Activated CD8-positive, alpha-beta memory T cell treated with anti-CD3 and anti-CD28 coated beads for 36 hours (primary cell): ENCODE measurements around the gene ERC1. TPM values are rescaled to one million over a fixed set of nuclear protein-coding genes. Genes with fewer than 3 reads are reported as not detected.
"Not testable (repeated sequence)": the region's sequence is repeated elsewhere in the genome, so short reads cannot be mapped to it uniquely, and the experiment has no call there.

Source experiments
- CTCF ChIA-PET: fragments of 350-600 bp; sonication (Branson Sonifier 250); formaldehyde crosslinking; loops from one replicate; lab custom pipeline; 2021; ENCODE audit warnings: antibody characterized with exemption; lab: Charles Lee
- POLR2A ChIA-PET: fragments of 350-600 bp; sonication (Branson Sonifier 250); formaldehyde crosslinking; loops from one replicate; lab custom pipeline; 2021; ENCODE audit warnings: antibody characterized with exemption; lab: Charles Lee
- total RNA-seq, 2 experiments: library from RNA; stranded (reverse); gene quantifications; one replicate each; pipeline ENCODE4 v1.2.3, GENCODE V29; 2021

ERC1 gene
- total RNA-seq, 2 experiments from 2014 or later: 24.2 to 25.8 TPM

DNA sequence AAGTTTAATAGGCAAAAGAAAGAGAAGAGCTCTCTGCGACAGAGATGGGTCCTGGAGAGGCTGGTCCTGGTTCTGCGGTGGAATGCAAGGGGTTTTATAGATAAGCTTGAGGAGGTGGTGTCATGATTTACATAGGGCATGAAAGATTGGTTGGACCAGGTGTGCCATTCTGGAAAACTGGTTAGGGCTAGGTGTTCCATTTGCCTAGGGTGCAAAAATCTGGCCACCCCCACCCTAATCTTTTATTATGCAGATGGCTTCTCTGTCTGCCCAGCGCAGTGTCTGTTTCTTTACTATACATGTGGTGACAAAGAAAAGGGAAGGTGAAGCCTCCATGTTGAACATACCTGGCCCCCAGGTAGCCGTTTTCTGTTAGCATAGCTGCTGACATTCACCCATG, 65.4 kb downstream of the ERC1 start:
- CTCF ChIA-PET: no interaction called here
- POLR2A ChIA-PET: interaction anchor here (0.7 kb wide), 1 partner anchor 15 kb away, joined by 3 read pairs; no protein-coding TSS in a partner anchor

GRCh38 chr12:1058423-1058822, 67.4 kb downstream of the ERC1 start:
- CTCF ChIA-PET: interaction anchor here (0.7 kb wide), 1 partner anchor 33 kb away, joined by 3 read pairs; no protein-coding TSS in a partner anchor

GRCh38 chr12:1059162-1059561, 68.1 kb downstream of the ERC1 start:
- ChIA-PET POLR2A (no interaction called here), CTCF (no interaction called here)

More at GRCh38 chr12:1058423-1058822, 67.4 kb downstream of the ERC1 start:
- POLR2A ChIA-PET: no interaction called here

- ChIA-PET POLR2A (no interaction called here), CTCF (no interaction called here)
Observed at GRCh38 chr12:1063852-1064251, 72.8 kb downstream of the ERC1 start.

DNA sequence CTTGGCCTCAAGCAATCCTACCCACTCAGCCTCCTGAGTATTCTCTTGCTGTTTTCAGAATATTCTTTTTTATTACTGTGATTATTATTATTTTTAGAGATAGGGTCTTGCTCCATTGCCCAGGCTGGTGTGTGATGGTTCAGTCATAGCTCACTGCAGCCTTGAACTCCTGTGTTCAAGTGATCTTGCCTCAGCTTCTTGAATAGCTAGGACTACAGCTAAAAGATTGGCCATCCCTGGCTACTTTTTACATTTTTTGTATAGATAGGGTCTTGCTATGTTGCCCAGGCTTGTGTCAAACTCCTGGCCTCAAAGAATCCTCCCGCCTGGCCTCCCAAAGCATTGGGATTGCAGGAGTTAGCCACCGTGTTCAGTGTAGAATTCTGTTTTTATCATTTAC, 73.3 kb downstream of the ERC1 start:
- POLR2A ChIA-PET: no interaction called here

GRCh38 chr12:1065629-1066028, 74.6 kb downstream of the ERC1 start:
- POLR2A ChIA-PET: no interaction called here
- CTCF ChIA-PET: interaction anchor here (0.7 kb wide), 1 partner anchor 546 kb away, joined by 3 read pairs; no protein-coding TSS in a partner anchor

More for the DNA sequence above, 73.3 kb downstream of the ERC1 start:
- CTCF ChIA-PET: no interaction called here

DNA sequence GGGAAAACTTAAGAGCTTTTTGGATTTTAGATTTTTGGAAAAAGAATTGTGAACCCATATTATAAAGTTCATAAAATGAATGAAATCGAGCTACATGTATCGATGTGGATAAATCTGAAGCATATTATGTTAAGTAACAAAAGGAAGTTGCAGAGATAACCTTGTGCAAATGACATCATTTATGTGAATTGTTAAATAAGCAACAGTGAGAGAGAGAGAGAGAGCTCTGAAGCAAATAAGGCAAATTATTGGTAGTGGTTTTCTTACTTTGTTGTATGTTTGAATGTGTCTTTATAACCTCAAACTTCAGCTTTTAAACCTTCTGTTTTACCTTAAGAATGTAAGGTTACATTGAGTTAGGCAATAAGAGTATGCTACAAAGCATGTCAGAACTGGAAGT, 78.8 kb downstream of the ERC1 start:
- CTCF ChIA-PET: no interaction called here
- POLR2A ChIA-PET: no interaction called here

DNA sequence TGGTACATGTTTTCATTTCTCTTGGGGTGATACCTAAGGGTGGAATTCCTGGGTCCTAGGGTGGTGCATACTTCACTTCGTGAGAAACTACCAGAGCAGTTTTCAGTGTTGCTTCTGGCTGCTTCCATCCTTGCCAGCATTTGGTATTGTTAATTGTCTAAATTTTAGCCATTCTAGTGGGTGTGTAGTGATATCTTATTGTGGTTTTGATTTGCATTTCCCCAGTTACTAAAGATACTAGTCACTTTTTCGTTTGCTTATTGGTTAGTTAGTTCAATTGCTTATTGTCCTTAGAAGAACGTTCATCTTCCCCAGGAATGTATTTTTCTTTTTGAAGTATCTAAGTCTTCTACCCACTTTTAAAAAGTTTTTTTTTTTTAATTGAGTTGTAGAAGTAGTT, 80.2 kb downstream of the ERC1 start:
- POLR2A ChIA-PET: no interaction called here

GRCh38 chr12:1073652-1074051, 82.6 kb downstream of the ERC1 start:
- CTCF ChIA-PET: interaction anchor here (1.0 kb wide), 1 partner anchor 44 kb away, joined by 3 read pairs; no protein-coding TSS in a partner anchor
- POLR2A ChIA-PET: no interaction called here

More for the DNA sequence above, 80.2 kb downstream of the ERC1 start:
- CTCF ChIA-PET: no interaction called here

- CTCF ChIA-PET: interaction anchor here (0.9 kb wide), 1 partner anchor 625 kb away, joined by 5 read pairs; no protein-coding TSS in a partner anchor
- POLR2A ChIA-PET: no interaction called here
Observed at GRCh38 chr12:1077036-1077803, 86.2 kb downstream of the ERC1 start.

DNA sequence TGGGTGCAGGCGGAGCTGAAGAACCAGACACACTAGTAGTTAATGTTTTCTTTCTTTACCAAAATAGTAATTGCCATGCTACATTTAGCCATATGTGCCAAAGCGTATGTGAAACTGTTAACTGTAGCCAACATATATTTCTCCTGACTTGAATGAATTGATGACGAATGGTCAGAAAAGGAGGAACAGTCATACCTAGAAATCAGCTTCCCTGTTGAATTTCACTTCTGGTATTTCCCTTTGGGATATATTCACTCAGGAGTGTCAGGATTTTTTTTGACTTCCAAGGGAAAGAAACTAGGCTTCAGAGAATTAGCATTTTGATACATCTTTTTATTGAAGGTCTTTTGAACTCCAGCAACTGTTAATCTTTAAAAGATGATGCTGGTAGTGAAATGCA, 87.0 kb downstream of the ERC1 start:
- CTCF ChIA-PET: interaction anchor here (0.9 kb wide), 1 partner anchor 625 kb away, joined by 5 read pairs; no protein-coding TSS in a partner anchor
- POLR2A ChIA-PET: no interaction called here

- POLR2A ChIA-PET: no interaction called here
- CTCF ChIA-PET: no interaction called here
Observed at GRCh38 chr12:1080520-1081223, 89.6 kb downstream of the ERC1 start.

DNA sequence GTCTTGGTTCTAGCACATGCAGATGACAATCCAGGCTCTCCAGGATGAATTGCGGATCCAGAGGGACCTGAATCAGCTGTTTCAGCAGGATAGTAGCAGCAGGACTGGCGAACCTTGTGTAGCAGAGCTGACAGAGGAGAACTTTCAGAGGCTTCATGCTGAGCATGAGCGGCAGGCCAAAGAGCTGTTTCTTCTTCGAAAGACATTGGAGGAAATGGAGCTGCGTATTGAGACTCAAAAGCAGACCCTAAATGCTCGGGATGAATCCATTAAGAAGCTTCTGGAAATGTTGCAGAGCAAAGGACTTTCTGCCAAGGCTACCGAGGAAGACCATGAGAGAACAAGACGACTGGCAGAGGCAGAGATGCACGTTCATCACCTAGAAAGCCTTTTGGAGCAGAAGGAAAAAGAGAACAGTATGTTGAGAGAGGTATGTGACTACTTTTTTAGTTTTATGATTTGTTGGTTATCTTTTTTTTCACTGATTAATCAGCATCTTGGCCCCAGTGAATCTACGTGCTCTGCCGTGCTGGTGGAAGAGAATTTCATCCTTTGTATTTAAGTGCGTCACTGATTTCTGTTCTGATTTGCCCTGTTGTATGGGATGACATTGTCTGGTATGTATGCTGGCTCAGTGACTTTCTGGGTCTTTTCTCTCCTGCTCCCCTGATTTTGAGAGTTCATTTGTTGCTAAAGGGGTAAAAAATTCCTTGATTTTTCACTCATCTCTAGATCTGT, 92.3 kb downstream of the ERC1 start:
- ChIA-PET POLR2A (no interaction called here), CTCF (interaction anchor here (0.7 kb wide), 1 partner anchor 10 kb away, joined by 4 read pairs; no protein-coding TSS in a partner anchor)

DNA sequence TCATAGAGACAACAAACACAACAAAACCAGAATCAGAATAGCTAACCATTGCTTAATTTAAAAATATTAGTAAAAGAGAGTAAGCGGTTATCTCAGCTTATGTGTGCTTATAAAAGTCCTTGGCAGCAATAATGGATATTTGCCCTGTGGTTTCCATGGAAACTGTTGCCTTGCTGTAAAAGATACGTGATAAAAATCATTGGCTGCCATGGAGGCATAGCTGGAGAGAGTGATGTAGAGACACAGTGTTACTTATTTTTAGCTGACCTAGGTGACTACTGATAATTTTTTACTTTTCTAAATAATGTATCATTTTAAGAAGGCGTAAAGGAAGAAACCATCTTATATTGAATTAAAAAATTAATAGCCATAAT, 92.9 kb downstream of the ERC1 start:
- ChIA-PET CTCF (interaction anchor here (0.7 kb wide), 1 partner anchor 9 kb away, joined by 4 read pairs; no protein-coding TSS in a partner anchor), POLR2A (no interaction called here)

- ChIA-PET POLR2A (interaction anchor here (0.6 kb wide), 1 partner anchor 74 kb away, joined by 3 read pairs; no protein-coding TSS in a partner anchor), CTCF (interaction anchor here (0.5 kb wide), 2 partner anchors 33 to 267 kb away, joined by 3 to 4 read pairs; no protein-coding TSS in a partner anchor)
Observed at GRCh38 chr12:1091350-1091749, 100.3 kb downstream of the ERC1 start.

DNA sequence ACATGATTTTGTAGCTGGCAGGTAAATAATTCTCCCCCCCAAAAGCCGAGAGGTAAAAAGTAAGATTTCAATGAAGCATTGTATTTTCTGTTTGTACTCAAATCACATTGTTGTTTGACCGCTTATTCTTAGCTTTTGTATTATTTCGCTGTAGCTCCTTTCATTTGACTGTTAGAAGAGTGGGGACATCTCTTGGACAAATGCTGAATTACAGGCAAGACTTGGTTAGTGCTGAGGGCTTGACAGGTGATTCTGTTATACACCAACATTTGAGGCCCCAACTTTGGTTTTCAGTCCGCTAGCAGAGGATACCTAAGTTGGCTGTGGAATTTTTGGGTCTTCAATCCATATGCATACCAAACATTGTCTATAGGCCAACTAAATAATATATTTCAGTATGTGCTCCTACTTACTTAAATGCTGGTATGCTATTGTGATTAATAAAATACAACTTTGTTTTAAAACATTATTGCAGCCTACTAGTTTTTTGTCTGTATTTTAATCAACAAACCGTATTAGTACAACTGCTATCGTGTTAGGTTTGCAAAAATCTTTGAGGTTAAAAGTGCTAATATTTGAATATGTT, 102.2 kb downstream of the ERC1 start:
- ChIA-PET CTCF (interaction anchor here (0.6 to 1.0 kb wide), 9 partner anchors 10 to 512 kb away, joined by 3 to 6 read pairs (median 3); partner anchors contain the start of gene RAD52), POLR2A (no interaction called here)

GRCh38 chr12:1094714-1095113, 103.7 kb downstream of the ERC1 start:
- ChIA-PET CTCF (interaction anchor here (0.7 kb wide), 1 partner anchor 475 kb away, joined by 5 read pairs; no protein-coding TSS in a partner anchor), POLR2A (no interaction called here)

DNA sequence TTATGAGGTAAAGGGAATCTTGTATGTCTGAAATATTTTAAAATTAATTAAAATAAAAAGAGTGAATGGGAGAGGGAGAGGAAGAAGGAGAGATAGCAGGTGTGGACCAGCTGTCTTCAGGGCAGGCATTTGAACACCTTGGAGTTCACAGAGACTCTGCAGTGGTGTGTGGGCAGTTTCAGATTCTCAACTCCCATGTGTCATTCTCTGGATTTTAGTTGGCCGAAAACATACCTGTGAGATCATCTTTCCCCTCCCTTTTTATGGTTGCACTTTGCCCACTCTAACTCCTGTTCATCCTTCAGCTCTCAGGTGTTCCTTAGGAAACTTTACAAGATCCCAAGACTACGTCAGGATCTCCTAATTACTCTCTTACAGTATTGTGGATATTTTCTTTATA, 108.1 kb downstream of the ERC1 start:
- ChIA-PET CTCF (no interaction called here), POLR2A (no interaction called here)

DNA sequence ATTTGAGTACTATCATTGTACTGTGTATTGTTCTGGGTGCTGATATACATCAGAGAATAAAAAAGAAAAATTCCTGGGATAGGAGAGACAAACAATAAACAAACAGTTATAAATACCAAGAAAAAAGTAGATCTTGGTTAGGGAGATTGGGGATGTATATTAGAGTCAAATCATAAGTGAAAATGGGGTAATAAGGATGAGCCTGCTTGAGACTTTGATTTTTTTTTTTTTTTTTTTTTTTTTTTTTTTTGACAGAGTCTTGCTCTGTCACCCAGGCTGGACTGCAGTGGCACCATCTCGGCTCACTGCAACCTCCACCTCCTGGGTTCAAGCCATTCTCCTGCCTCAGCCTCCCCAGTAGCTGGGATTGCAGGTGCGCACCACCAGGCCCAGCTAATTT, 108.6 kb downstream of the ERC1 start:
- POLR2A ChIA-PET: not testable (repeated sequence)
- CTCF ChIA-PET: interaction anchor here (1.7 kb wide), 1 partner anchor 19 kb away, joined by 4 read pairs; no protein-coding TSS in a partner anchor
